HepG2 (cell line): ENCODE results near the gene JMJD6. TPM values are rescaled to one million over a fixed set of nuclear protein-coding genes. Genes with fewer than 3 reads are reported as not detected.

Experiments used
- ARID3A ChIP-seq: IDR thresholded peaks from 2 replicates; pipeline ENCODE4 v1.6.1; 2012; ENCODE audit warnings: low read depth, low read length, improper control_type of control experiment
- BHLHE40 ChIP-seq: IDR thresholded peaks from 2 replicates; pipeline ENCODE4 v1.6.1; 2011; ENCODE audit warnings: low read length, improper control_type of control experiment
- FOXA3 ChIP-seq: IDR thresholded peaks from 2 replicates; pipeline ENCODE4 v1.6.1; 2016; ENCODE audit warnings: missing genetic modification reagents, missing compliant biosample characterization
- GABPB1 ChIP-seq: IDR thresholded peaks from 2 replicates; pipeline ENCODE4 v1.6.1; 2016; ENCODE audit warnings: mild to moderate bottlenecking, missing genetic modification reagents, moderate library complexity, missing compliant biosample characterization
- HINFP ChIP-seq: sonication (generic); formaldehyde crosslinking; IDR thresholded peaks from 2 replicates; pipeline ENCODE4 v1.4.0; 2020; ENCODE audit warnings: low read depth, mild to moderate bottlenecking, missing genetic modification reagents
- KAT8 ChIP-seq: IDR thresholded peaks from 2 replicates; pipeline ENCODE4 v1.6.1; 2016; ENCODE audit warnings: missing genetic modification reagents, missing compliant biosample characterization
- MAFF ChIP-seq: IDR thresholded peaks from 2 replicates; pipeline ENCODE4 v1.6.1; 2011; ENCODE audit warnings: low read depth, low read length, improper control_type of control experiment
- NFKBIZ ChIP-seq: IDR thresholded peaks from 2 replicates; pipeline ENCODE4 v1.6.1; 2018; ENCODE audit warnings: missing genetic modification reagents, missing compliant biosample characterization
- NFYB ChIP-seq: sonication (generic); formaldehyde crosslinking; IDR thresholded peaks from 2 replicates; pipeline ENCODE4 v1.4.0; 2020; ENCODE audit warnings: missing genetic modification reagents
- PCBP2 ChIP-seq: fragments of 200-400 bp; formaldehyde crosslinking; optimal IDR thresholded peaks from 2 replicates; pipeline ENCODE3; 2018; ENCODE audit warnings: low read length, low read depth; ENCODE audit not compliant: poor library complexity, severe bottlenecking
- POGZ ChIP-seq: sonication (generic); formaldehyde crosslinking; IDR thresholded peaks from 2 replicates; pipeline ENCODE4 v1.4.0; 2020; ENCODE audit warnings: mild to moderate bottlenecking, missing genetic modification reagents
- SMAD1 ChIP-seq: sonication (generic); formaldehyde crosslinking; IDR thresholded peaks from 2 replicates; pipeline ENCODE4 v1.4.0; 2020; ENCODE audit warnings: missing genetic modification reagents, low read depth, mild to moderate bottlenecking, borderline replicate concordance
- TCF7 ChIP-seq: sonication (generic); IDR thresholded peaks from 2 replicates; pipeline ENCODE4 v1.6.1; 2016; ENCODE audit warnings: antibody characterized with exemption, low read depth
- WIZ ChIP-seq: sonication (generic); formaldehyde crosslinking; IDR thresholded peaks from 2 replicates; pipeline ENCODE4 v1.5.1; 2020; ENCODE audit warnings: mild to moderate bottlenecking, missing genetic modification reagents
- ZBTB3 ChIP-seq: sonication (generic); formaldehyde crosslinking; IDR thresholded peaks from 2 replicates; pipeline ENCODE4 v1.4.0; 2020; ENCODE audit warnings: low read depth, mild to moderate bottlenecking, moderate library complexity, missing genetic modification reagents, borderline replicate concordance
- ZFP41 ChIP-seq: sonication (generic); formaldehyde crosslinking; IDR thresholded peaks from 2 replicates; pipeline ENCODE4 v1.4.0; 2020; ENCODE audit warnings: mild to moderate bottlenecking, missing genetic modification reagents, borderline replicate concordance
- ZKSCAN8 ChIP-seq: IDR thresholded peaks from 2 replicates; pipeline ENCODE4 v1.6.1; 2016; ENCODE audit warnings: borderline replicate concordance, missing genetic modification reagents, missing compliant biosample characterization
- ZNF317 ChIP-seq: sonication (generic); formaldehyde crosslinking; IDR thresholded peaks from 2 replicates; pipeline ENCODE4 v1.5.0; 2020; ENCODE audit warnings: mild to moderate bottlenecking, missing genetic modification reagents
- ZNF333 ChIP-seq: sonication (generic); formaldehyde crosslinking; IDR thresholded peaks from 2 replicates; pipeline ENCODE4 v1.4.0; 2020; ENCODE audit warnings: mild to moderate bottlenecking, missing genetic modification reagents, borderline replicate concordance
- ZNF670 ChIP-seq: sonication (generic); formaldehyde crosslinking; IDR thresholded peaks from 2 replicates; pipeline ENCODE4 v1.8.0; 2022; ENCODE audit warnings: mild to moderate bottlenecking, missing genetic modification reagents, borderline replicate concordance
- polyA plus RNA-seq, 8 experiments: library from polyadenylated mRNA; depleted of rRNA in 3 of 8; stranded (reverse) in 7 of 8; unstranded in 1 of 8; fragments of >200 nt; fragmentation: Illumina TruSeq in 4 of 8; extraction: Trizol in 4 of 8; gene quantifications; 2 replicates each; pipeline versions ENCODE4 v1.2.1 to v1.2.3, GENCODE V29; 2011 to 2016; ENCODE audit warnings: low read depth in 4 of 8, missing spikeins in 1 of 8, mixed read lengths in 1 of 8; ENCODE audit not compliant: insufficient read depth in 1 of 8
- total RNA-seq, 5 experiments: library from RNA; depleted of rRNA; stranded (reverse); fragments of >200 nt; fragmentation: Illumina TruSeq; extraction: Trizol; gene quantifications; 2 replicates each; pipeline ENCODE4 v1.2.3, GENCODE V29; 2016; ENCODE audit warnings: low read depth in 1 of 5
- TF ChIP-seq, protein P1 (sequence below): sonication (generic); formaldehyde crosslinking; IDR thresholded peaks from 2 replicates; pipeline ENCODE4 v1.8.1; 2023; ENCODE audit warnings: missing genetic modification reagents, inconsistent platforms, borderline replicate concordance
- TF ChIP-seq, protein P2 (sequence below): IDR thresholded peaks from 2 replicates; pipeline ENCODE4 v1.6.1; 2016; ENCODE audit warnings: mild to moderate bottlenecking
- TF ChIP-seq, protein P3 (sequence below): sonication (generic); formaldehyde crosslinking; IDR thresholded peaks from 2 replicates; pipeline ENCODE4 v1.8.0; 2022; ENCODE audit warnings: mild to moderate bottlenecking, missing genetic modification reagents, moderate library complexity

JMJD6 gene
- total and polyA plus RNA-seq, 2 of the 13 experiments (the other 11 are each of a cell fraction or from before 2014, with no cell fraction given), result 33.6 to 41.0 TPM

GRCh38 chr17:76691379-76692191 lies 34.8 kb downstream of the JMJD6 start (continued):
- TF ChIP-seq, protein P1, sequence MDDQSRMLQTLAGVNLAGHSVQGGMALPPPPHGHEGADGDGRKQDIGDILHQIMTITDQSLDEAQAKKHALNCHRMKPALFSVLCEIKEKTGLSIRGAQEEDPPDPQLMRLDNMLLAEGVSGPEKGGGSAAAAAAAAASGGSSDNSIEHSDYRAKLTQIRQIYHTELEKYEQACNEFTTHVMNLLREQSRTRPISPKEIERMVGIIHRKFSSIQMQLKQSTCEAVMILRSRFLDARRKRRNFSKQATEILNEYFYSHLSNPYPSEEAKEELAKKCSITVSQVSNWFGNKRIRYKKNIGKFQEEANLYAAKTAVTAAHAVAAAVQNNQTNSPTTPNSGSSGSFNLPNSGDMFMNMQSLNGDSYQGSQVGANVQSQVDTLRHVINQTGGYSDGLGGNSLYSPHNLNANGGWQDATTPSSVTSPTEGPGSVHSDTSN, result no peak
- TF ChIP-seq PCBP2 (no peak), SMAD1 (no peak), KAT8 (CRISPR knock-in tag) (peak; percentile 83; the same call in 1 of the 2 replicates), MAFF (no peak), ZNF670 (CRISPR knock-in tag) (peak; percentile 59), POGZ (CRISPR knock-in tag) (peak; percentile 56; the same call in 1 of the 2 replicates), ZNF317 (no peak; the same call in 1 of the 2 replicates), FOXA3 (CRISPR knock-in tag) (peak; percentile 83), ZNF333 (CRISPR knock-in tag) (no peak), NFKBIZ (CRISPR knock-in tag) (no peak), ZKSCAN8 (peak; percentile 83; the same call in 1 of the 2 replicates), BHLHE40 (peak; percentile 42; the same call in 1 of the 2 replicates), GABPB1 (CRISPR knock-in tag) (peak; percentile 23; the same call in 1 of the 2 replicates), ARID3A (peak; percentile 85), TCF7 (0 out of 2 replicates have a peak, but pooled peaks have one; percentile 26), ZBTB3 (no peak), HINFP (no peak), ZFP41 (no peak), WIZ (CRISPR knock-in tag) (no peak), NFYB (CRISPR knock-in tag) (0 out of 2 replicates have a peak, but pooled peaks have one; percentile 10)
- TF ChIP-seq, protein P2, sequence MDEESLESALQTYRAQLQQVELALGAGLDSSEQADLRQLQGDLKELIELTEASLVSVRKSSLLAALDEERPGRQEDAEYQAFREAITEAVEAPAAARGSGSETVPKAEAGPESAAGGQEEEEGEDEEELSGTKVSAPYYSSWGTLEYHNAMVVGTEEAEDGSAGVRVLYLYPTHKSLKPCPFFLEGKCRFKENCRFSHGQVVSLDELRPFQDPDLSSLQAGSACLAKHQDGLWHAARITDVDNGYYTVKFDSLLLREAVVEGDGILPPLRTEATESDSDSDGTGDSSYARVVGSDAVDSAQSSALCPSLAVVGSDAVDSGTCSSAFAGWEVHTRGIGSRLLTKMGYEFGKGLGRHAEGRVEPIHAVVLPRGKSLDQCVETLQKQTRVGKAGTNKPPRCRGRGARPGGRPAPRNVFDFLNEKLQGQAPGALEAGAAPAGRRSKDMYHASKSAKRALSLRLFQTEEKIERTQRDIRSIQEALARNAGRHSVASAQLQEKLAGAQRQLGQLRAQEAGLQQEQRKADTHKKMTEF (CRISPR knock-in tag), result peak; percentile 89
- TF ChIP-seq, protein P3, sequence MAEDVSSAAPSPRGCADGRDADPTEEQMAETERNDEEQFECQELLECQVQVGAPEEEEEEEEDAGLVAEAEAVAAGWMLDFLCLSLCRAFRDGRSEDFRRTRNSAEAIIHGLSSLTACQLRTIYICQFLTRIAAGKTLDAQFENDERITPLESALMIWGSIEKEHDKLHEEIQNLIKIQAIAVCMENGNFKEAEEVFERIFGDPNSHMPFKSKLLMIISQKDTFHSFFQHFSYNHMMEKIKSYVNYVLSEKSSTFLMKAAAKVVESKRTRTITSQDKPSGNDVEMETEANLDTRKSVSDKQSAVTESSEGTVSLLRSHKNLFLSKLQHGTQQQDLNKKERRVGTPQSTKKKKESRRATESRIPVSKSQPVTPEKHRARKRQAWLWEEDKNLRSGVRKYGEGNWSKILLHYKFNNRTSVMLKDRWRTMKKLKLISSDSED (CRISPR knock-in tag), result no peak
